SJCRH30 (cell line): Measurements from ENCODE around the gene MEGF6. TPM values are rescaled to one million over a fixed set of nuclear protein-coding genes. Genes with fewer than 3 reads are reported as not detected.
A peak's percentile ranks its signal among the peaks of the same experiment; 100 is the strongest.

Experiments
- DNase-seq, 2 experiments: peaks; one replicate each; pipeline ENCODE4 v3.0.0-alpha.2; 2015 to 2020
- H3K27ac ChIP-seq: fragments of 250-450 bp; sonication (Bioruptor Pico); 2 replicates; pipeline ENCODE4 v1.5.1; 2020; ENCODE audit warnings: mild to moderate bottlenecking, moderate library complexity
- H3K27me3 ChIP-seq: fragments of 250-450 bp; sonication (Bioruptor Pico); 2 replicates; pipeline ENCODE4 v1.5.1; 2020; ENCODE audit warnings: mild to moderate bottlenecking, moderate library complexity
- H3K36me3 ChIP-seq: fragments of 250-450 bp; sonication (Bioruptor Pico); 2 replicates; pipeline ENCODE4 v1.5.1; 2020; ENCODE audit warnings: mild to moderate bottlenecking, moderate library complexity
- H3K4me1 ChIP-seq: fragments of 250-450 bp; sonication (Bioruptor Pico); 2 replicates; pipeline ENCODE4 v1.5.1; 2020; ENCODE audit warnings: mild to moderate bottlenecking, moderate library complexity
- H3K4me3 ChIP-seq: fragments of 250-450 bp; sonication (Bioruptor Pico); 2 replicates; pipeline ENCODE4 v1.5.1; 2020; ENCODE audit warnings: mild to moderate bottlenecking, moderate library complexity
- H3K9me3 ChIP-seq: fragments of 250-450 bp; sonication (Bioruptor Pico); replicated peaks from 2 replicates; pipeline ENCODE4 v1.5.1; 2020; ENCODE audit warnings: mild to moderate bottlenecking, moderate library complexity
- total RNA-seq: library from RNA; depleted of rRNA; stranded (reverse); fragments of >200 nt; shearing (Covaris generic); gene quantifications from 2 replicates; pipeline ENCODE4 v1.2.3, GENCODE V29; 2014; rRNA removed

Gene MEGF6
- total RNA-seq = 0.08 TPM in 1 of 2 replicates, not detected in the other

GRCh38 chr1:3611170-3612019 lies at the start of gene MEGF6:
MEGF6 (minus strand) TSS chr1:3611508; CDS start chr1:3611268, 240 bp downstream.
- Histone ChIP-seq H3K9me3 (no peaks in the 10 kb centered on the region), H3K27me3 (peaks cover 49% of the 10 kb centered on the region), H3K27ac (no peak within 1 kb of the TSS), H3K4me1 (peaks cover 18% of the 10 kb centered on the region), H3K36me3 (no peaks in the 10 kb centered on the region), H3K4me3 (no peak within 1 kb of the TSS)
- no peak for DNase-seq

- Histone ChIP-seq H3K9me3 (no peaks in the 10 kb centered on the region), H3K4me3 (no peak overlapping the region), H3K4me1 (peaks cover 9% of the 10 kb centered on the region; the same call in 1 of the 2 replicates), H3K36me3 (no peaks in the 10 kb centered on the region), H3K27me3 (no peaks in the 10 kb centered on the region), H3K27ac (no peak overlapping the region)
- DNase-seq = no peak
These were observed 49.4 kb upstream of the MEGF6 start for GRCh38 chr1:3660704-3661103.

- Histone ChIP-seq H3K9me3 (no peaks in the 10 kb centered on the region), H3K27me3 (no peaks in the 10 kb centered on the region), H3K4me3 (no peak overlapping the region), H3K4me1 (peaks cover 9% of the 10 kb centered on the region; the same call in 1 of the 2 replicates), H3K27ac (no peak overlapping the region), H3K36me3 (no peaks in the 10 kb centered on the region)
- DNase-seq = no peak
These were observed 47.8 kb upstream of the MEGF6 start for GRCh38 chr1:3659093-3659492.

GRCh38 chr1:3658231-3658615 lies 46.9 kb upstream of the MEGF6 start:
- Histone ChIP-seq H3K4me1 (peaks cover 13% of the 10 kb centered on the region; the same call in 1 of the 2 replicates), H3K9me3 (no peaks in the 10 kb centered on the region), H3K27ac (no peak overlapping the region), H3K27me3 (no peaks in the 10 kb centered on the region), H3K4me3 (no peak overlapping the region), H3K36me3 (no peaks in the 10 kb centered on the region)
- no peak for DNase-seq

GRCh38 chr1:3657578-3658230 lies 46.4 kb upstream of the MEGF6 start:
- Histone ChIP-seq H3K9me3 (no peaks in the 10 kb centered on the region), H3K27ac (no peak overlapping the region), H3K4me3 (no peak overlapping the region), H3K36me3 (no peaks in the 10 kb centered on the region), H3K27me3 (no peaks in the 10 kb centered on the region), H3K4me1 (peaks cover 13% of the 10 kb centered on the region; the same call in 1 of the 2 replicates)
- no peak for DNase-seq

- Histone ChIP-seq H3K4me3 (no peak overlapping the region), H3K9me3 (no peaks in the 10 kb centered on the region), H3K36me3 (no peaks in the 10 kb centered on the region), H3K27me3 (no peaks in the 10 kb centered on the region), H3K4me1 (peaks cover 13% of the 10 kb centered on the region; the same call in 1 of the 2 replicates), H3K27ac (no peak overlapping the region)
- no peak for DNase-seq
These were observed 45.8 kb upstream of the MEGF6 start for GRCh38 chr1:3657096-3657475.

GRCh38 chr1:3656450-3657095 lies 45.3 kb upstream of the MEGF6 start:
- H3K27me3 ChIP-seq = no peaks in the 10 kb centered on the region

GRCh38 chr1:3654549-3655281 lies 43.4 kb upstream of the MEGF6 start:
- no peaks in the 10 kb centered on the region for H3K27me3 ChIP-seq
- H3K4me1 ChIP-seq = peaks cover 9% of the 10 kb centered on the region; the same call in 1 of the 2 replicates
- no peaks in the 10 kb centered on the region for H3K9me3 ChIP-seq
- no peaks in the 10 kb centered on the region for H3K36me3 ChIP-seq
- no peak overlapping the region for H3K4me3 ChIP-seq
- no peak overlapping the region for H3K27ac ChIP-seq
- DNase-seq = no peak

More at GRCh38 chr1:3656450-3657095, 45.3 kb upstream of the MEGF6 start:
- Histone ChIP-seq H3K36me3 (no peaks in the 10 kb centered on the region), H3K4me1 (peaks cover 13% of the 10 kb centered on the region; the same call in 1 of the 2 replicates), H3K9me3 (no peaks in the 10 kb centered on the region), H3K27ac (no peak overlapping the region), H3K4me3 (no peak overlapping the region)
- DNase-seq = no peak

- DNase-seq = no peak
- Histone ChIP-seq H3K4me1 (peaks cover 14% of the 10 kb centered on the region; the same call in 1 of the 2 replicates), H3K27ac (no peak overlapping the region), H3K27me3 (no peaks in the 10 kb centered on the region), H3K36me3 (no peaks in the 10 kb centered on the region), H3K9me3 (no peaks in the 10 kb centered on the region), H3K4me3 (peak overlapping the region; percentile 69)
These were observed 41.9 kb upstream of the MEGF6 start for GRCh38 chr1:3653286-3653618.

GRCh38 chr1:3652548-3653285 lies 41.4 kb upstream of the MEGF6 start:
- peak; percentile 59 to 60 for DNase-seq
- Histone ChIP-seq H3K27me3 (no peaks in the 10 kb centered on the region), H3K27ac (peak overlapping the region; percentile 15; the same call in 1 of the 2 replicates), H3K36me3 (no peaks in the 10 kb centered on the region), H3K4me3 (peak overlapping the region; percentile 69), H3K9me3 (no peaks in the 10 kb centered on the region), H3K4me1 (peaks cover 14% of the 10 kb centered on the region; the same call in 1 of the 2 replicates)

GRCh38 chr1:3651930-3652547 lies 40.7 kb upstream of the MEGF6 start, which contains the start of gene TP73:
TP73 (plus strand) TSS chr1:3652516; CDS start chr1:3682366, 29,850 bp downstream.
- H3K9me3 ChIP-seq = no peaks in the 10 kb centered on the region
- peak within 1 kb of the TSS; percentile 25; the same call in 1 of the 2 replicates for H3K27ac ChIP-seq
- H3K4me1 ChIP-seq = peaks cover 14% of the 10 kb centered on the region; the same call in 1 of the 2 replicates
- H3K4me3 ChIP-seq = peak within 1 kb of the TSS; percentile 69
- no peaks in the 10 kb centered on the region for H3K27me3 ChIP-seq
- H3K36me3 ChIP-seq = no peaks in the 10 kb centered on the region
- DNase-seq = peak; percentile 69 to 77

GRCh38 chr1:3651026-3651929 lies 40.0 kb upstream of the MEGF6 start:
- Histone ChIP-seq H3K36me3 (peaks cover under 1% of the 10 kb centered on the region), H3K4me3 (peak overlapping the region; percentile 69), H3K27ac (peak overlapping the region; percentile 25; the same call in 1 of the 2 replicates), H3K27me3 (no peaks in the 10 kb centered on the region), H3K4me1 (peaks cover 9% of the 10 kb centered on the region; the same call in 1 of the 2 replicates), H3K9me3 (no peaks in the 10 kb centered on the region)
- DNase-seq = no peak
